CD4-positive, alpha-beta T cell treated with Interleukin-15 for 1 hour (primary cell): ENCODE data around the gene LCMT1.
"Not testable (repeated sequence)": the region's sequence is repeated elsewhere in the genome, so short reads cannot be mapped to it uniquely, and the experiment has no call there.

Experiments
- DNase-seq: peaks from one replicate; pipeline ENCODE4 v3.0.0-alpha.2; 2020

LCMT1 gene

DNA sequence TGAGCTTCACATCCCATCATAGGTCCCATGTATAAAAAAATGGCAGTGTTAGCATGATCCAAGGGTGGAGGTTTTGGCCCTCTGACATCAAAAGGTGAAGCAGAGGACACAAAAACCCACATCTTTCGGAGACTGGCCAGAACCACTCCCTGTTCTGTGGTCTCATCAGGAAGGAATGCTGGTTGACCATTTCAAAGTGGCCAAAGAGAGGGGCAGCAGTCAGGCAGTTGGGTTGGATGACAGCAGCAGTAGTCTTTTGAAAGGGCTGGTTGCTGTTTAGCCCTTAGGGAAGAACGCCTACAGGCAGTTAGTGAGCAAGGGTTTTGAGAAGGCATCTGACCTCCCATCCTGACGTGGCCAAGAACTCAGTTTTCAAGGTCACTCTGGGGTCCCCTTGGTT is 40.5 kb downstream of the LCMT1 start:
- DNase-seq, result no peak

GRCh38 chr16:25155553-25156460 is 44.3 kb downstream of the LCMT1 start:
- DNase-seq, result no peak

DNA sequence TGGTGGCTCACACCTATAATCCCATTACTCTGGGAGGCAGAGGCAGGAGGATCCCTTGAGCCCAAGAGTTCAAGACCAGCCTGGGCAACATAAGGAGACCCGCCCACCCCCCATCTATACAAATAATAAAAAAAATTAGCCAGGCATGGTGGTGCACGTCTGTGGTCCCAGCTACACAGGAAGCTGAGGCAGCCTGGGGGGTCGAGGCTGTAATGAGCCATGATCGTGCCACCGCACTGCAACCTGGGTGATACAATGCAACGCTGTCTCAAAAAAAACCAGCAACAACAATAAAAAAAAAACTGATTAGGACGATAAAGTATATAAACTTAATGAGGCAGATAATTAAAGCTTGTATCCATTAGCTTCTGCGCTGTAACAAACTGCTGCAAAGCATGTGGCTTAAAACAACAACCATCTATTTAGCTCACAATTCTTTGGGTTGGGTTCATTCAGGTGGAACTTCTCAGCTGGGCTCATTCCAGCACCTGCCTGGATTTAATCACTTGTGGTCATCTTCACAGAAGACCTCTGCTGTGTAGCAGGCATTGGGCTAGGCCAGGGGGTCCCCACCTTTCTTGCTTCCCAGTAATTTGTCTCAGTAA is 45.8 kb downstream of the LCMT1 start:
- DNase-seq, result no peak

DNA sequence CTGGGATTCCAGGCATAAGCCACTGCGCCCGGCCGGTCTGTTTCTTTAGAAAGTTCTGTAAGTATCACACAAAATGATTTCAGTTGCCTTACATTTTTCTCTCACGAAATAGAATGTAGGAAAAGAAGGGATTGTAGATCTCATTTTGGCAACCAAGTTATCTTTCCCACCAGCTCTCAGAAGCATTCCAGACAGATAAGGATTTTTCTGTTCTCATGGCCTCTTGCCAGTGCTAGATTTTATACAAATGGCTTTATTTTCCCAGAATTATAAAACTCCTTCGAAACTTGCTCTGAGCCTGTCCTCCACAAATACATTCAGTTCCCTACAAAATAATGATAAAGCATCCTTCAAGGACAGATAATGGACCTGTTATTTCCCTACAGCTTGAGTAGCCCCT is 46.9 kb downstream of the LCMT1 start:
- DNase-seq, result no peak

DNA sequence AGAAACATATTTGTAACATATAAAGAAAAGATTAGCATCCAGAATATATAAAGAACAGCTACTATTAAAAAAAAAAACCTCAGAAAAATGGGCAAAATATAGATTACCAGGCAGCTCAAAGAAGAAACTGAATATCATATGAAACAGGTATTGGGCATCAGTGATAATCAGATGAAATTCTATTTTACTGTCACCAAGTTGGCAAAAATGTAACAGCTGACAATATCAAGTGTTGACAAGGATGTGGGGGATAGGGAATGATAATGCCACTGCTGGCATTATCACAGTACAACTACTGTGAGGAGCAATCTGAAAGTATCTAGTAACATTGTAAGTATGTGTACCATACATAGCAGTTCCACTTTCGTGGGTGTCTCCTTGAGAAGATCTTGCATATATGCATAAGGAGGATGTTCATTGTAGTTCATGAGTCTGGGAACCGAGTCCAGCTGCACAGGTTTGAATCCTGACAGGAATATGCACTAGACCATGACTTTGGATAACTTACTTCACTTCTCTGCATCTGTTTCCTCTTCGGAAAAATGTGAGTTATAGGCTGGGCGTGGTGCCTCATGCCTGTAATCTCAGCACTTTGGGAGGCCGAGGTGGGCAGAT is 50.3 kb downstream of the LCMT1 start:
- no peak for DNase-seq

DNA sequence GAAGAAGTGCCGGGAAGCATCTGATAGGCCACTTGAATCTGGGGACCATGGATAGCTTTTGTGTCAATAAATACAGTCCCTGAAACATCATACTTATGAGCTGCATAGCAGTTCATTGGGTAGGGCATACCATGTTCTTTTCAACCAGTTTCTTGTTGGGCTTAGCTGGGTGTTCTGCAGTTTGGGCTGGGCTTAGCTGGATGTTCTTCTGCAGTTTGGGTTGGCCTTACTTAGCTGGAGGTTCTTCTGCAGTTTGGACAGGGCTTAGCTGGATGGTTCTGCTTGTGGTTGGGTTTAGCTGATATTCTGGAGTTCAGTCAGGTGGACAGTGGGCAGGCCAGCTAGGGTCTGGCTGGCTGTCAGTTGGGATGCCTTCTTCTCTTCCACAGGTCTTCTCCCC is 52.1 kb downstream of the LCMT1 start:
- DNase-seq, result no peak

- DNase-seq, result no peak
Measured at GRCh38 chr16:25165284-25165683, 53.7 kb downstream of the LCMT1 start.

GRCh38 chr16:25167920-25168319 is 56.4 kb downstream of the LCMT1 start:
- not testable (repeated sequence) for DNase-seq

- DNase-seq, result no peak
Measured at GRCh38 chr16:25171390-25171789, 59.8 kb downstream of the LCMT1 start.

DNA sequence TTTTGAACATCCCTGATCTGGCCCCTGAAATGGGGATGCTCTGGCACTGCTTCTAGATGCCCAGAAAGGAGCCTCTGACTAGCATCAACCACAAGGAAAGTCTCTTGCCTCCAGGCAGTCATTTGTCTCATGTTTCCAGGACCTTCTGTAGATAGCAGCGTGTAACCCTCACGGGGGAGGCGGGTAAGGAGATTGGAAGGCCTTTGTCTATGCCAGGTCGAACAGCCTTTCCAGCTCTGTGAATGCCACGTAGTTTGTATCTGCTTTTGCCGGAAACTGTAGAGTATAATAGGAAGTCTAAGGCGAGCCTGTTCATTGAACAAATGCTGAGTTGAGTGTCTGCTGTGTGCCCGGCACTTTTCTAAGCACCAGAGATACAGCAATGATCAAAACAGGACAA is 61.3 kb downstream of the LCMT1 start:
- no peak for DNase-seq

- DNase-seq, result no peak
Measured at GRCh38 chr16:25174285-25174684, 62.7 kb downstream of the LCMT1 start.

DNA sequence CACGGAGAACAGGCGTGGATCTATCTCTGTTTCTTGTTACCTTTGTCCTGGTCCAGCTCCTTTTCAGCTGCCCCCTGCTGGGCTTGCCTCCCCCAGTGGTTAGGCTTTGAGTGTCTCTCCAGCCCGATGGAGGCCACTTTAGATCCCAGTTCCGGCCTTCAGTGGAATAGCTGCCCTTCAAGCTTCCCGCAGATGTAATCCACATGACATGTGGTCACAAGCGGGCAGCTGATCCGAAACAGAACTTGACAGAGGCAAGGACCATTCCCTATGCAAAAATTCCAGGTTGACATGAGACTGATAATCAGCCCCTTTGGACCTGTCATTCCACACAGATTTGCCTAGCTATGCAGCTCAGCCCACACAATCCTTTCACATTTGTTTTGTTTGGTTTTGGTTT is 64.6 kb downstream of the LCMT1 start:
- DNase-seq, result no peak

- no peak for DNase-seq
Measured at GRCh38 chr16:25177512-25177830, 65.9 kb downstream of the LCMT1 start.

- DNase-seq, result no peak
Measured at GRCh38 chr16:25177831-25178688, 66.5 kb downstream of the LCMT1 start.

DNA sequence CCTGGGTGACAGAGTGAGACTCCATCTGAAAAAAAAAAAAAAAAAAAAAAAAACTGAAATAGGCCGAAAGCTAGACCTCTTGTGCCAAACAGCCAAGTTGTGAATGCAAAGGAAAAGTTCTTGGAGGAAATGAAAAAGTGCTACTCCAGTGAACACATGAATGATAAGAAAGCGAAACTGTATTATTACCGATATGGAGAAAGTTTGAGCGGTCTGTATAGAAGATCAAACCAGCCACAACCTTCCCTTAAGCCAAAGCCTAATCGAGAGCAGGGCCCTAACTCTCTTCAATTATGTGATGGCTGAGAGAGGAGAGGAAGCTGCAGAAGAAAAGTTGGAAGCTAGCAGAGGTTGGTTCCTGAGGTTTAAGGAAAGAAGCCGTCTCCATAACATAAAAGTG is 69.7 kb downstream of the LCMT1 start:
- DNase-seq, result not testable (repeated sequence)

- no peak for DNase-seq
Measured at GRCh38 chr16:25184771-25185170, 73.2 kb downstream of the LCMT1 start.

DNA sequence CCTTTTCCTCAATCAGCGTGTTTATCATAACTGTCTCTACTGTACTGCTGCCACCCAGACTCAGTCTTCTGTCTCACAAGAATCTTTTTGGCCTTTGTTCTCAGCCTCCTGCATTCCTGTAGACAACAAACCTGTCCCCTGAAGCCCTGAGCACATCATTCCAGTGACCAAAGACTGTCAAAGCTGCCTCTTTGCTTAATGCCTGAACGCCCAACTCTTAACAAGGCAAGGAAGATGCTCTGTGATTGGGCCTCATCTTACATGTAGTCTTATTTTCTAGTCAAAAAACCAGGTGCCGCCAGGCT is 75.9 kb downstream of the LCMT1 start:
- no peak for DNase-seq

- no peak for DNase-seq
Measured at GRCh38 chr16:25189305-25189704, 77.8 kb downstream of the LCMT1 start.

- DNase-seq, result no peak
Measured at GRCh38 chr16:25192096-25192495, 80.6 kb downstream of the LCMT1 start.

GRCh38 chr16:25194273-25194878 is 82.8 kb downstream of the LCMT1 start:
- DNase-seq, result no peak

DNA sequence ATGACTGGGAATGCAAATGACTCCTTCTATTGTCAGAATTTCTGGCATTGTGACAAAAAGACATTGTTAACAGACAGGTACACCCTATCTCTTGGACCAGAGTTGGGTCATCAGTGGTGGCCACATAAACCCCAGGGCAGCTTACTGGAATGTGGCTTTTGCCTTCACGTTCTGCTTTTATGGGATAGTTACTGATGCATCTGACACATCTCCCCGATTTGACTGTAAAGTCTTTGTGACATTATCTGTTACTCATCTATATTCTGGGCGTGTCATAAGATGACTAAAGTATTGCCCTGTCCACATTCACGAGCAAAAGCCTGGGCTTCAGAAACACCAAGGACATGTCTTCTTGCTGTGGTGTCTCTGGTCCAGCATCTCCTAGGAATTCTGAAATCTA is 86.5 kb downstream of the LCMT1 start:
- DNase-seq, result no peak

DNA sequence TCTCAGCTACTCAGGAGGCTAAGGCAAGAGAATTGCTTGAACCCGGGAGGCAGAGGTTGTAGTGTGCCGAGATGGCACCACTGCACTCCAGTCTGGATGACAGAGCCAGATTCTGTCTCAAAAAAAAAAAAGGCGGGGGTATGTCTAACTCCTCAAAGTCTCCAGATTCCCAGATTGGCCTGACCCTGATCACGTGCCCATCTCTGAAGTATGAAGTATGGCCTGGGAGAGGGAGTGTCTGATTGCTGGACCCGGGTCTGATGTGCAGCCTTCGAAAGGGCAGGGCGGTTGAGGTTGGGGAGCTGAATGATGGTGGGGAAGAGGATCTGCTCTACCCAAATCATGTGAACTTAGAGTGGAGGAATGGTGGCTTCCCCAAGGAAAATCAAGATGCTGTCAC is 87.9 kb downstream of the LCMT1 start:
- no peak for DNase-seq

DNA sequence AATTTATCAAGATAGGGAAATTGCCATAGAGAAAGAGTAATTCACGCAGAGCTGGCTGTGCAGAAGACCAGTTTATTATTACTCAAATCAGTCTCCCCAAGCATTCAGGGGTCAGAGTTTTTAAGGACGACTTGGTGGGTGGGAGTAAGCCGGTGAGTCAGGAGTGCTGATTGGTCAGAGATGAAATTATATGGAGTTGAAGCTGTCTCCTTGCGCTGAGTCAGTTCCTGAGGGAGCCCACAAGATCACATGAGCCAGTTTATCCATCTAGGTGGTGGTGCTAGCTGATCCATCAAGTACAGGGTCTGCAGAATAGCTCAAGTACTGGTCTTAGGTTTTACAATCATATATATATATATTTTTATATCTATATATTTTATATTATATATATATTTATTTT is 99.2 kb downstream of the LCMT1 start:
- no peak for DNase-seq
